Keratinocyte (primary cell): Measurements from ENCODE around the gene UPK3B. TPM values are rescaled to one million over a fixed set of nuclear protein-coding genes. Genes with fewer than 3 reads are reported as not detected.
A peak's percentile ranks its signal among the peaks of the same experiment; 100 is the strongest.
"Not testable (repeated sequence)": the region's sequence is repeated elsewhere in the genome, so short reads cannot be mapped to it uniquely, and the experiment has no call there.

ENCODE experiments used
- DNase-seq: peaks from one replicate; pipeline ENCODE4 v3.0.0-alpha.2; 2011; ENCODE audit warnings: low read depth, missing footprints, low spot score
- FAIRE-seq: peaks from 2 replicates; lab custom pipeline; 2011; peaks lifted over from hg19 to GRCh38; lab: Jason Lieb, UNC
- H2AFZ ChIP-seq: 2 replicates; pipeline ENCODE4 v1.6.0; 2012; ENCODE audit warnings: low read length, control low read depth, inconsistent platforms; ENCODE audit not compliant: control insufficient read depth
- H3K27ac ChIP-seq: 2 replicates; pipeline ENCODE4 v1.5.1; 2011; ENCODE audit warnings: low read length; ENCODE audit not compliant: control insufficient read depth, insufficient read depth
- H3K27me3 ChIP-seq: 3 replicates; pipeline ENCODE4 v1.6.0; 2011; ENCODE audit warnings: low read length; ENCODE audit not compliant: control insufficient read depth, insufficient read depth; ENCODE audit errors: extremely low read depth
- H3K36me3 ChIP-seq, 2 experiments: 2 replicates in 1 of 2; 3 replicates in 1 of 2; pipeline ENCODE4 v1.5.1; 2011; ENCODE audit warnings: low read length in 2 of 2, mild to moderate bottlenecking in 1 of 2; ENCODE audit not compliant: control insufficient read depth in 2 of 2, insufficient read depth in 2 of 2; ENCODE audit errors: extremely low read depth in 1 of 2
- H3K4me1 ChIP-seq: 3 replicates; pipeline ENCODE4 v1.5.1; 2011; ENCODE audit warnings: low read length; ENCODE audit not compliant: control insufficient read depth, insufficient read depth; ENCODE audit errors: extremely low read depth
- H3K4me2 ChIP-seq: 3 replicates; pipeline ENCODE4 v1.6.0; 2011; ENCODE audit warnings: low read depth, low read length; ENCODE audit not compliant: control insufficient read depth, insufficient read depth; ENCODE audit errors: extremely low read depth
- H3K4me3 ChIP-seq, 3 experiments: fragments of 200-600 bp in 1 of 3; sonication (generic) in 1 of 3; 2 replicates in 2 of 3; 3 replicates in 1 of 3; pipeline ENCODE4 v1.5.1; 2011 to 2016; ENCODE audit warnings: low read length in 3 of 3, mild to moderate bottlenecking in 3 of 3, control low read depth in 2 of 3, inconsistent platforms in 1 of 3, low read depth in 1 of 3, mixed read lengths in 1 of 3, mixed run types in 1 of 3, moderate library complexity in 1 of 3; ENCODE audit not compliant: control insufficient read depth in 2 of 3, insufficient read depth in 2 of 3; ENCODE audit errors: extremely low read depth in 1 of 3
- H3K79me2 ChIP-seq: 2 replicates; pipeline ENCODE4 v1.6.0; 2012; ENCODE audit warnings: low read length; ENCODE audit not compliant: control insufficient read depth, insufficient read depth
- H3K9ac ChIP-seq: 3 replicates; pipeline ENCODE4 v1.6.0; 2011; ENCODE audit warnings: low read length; ENCODE audit not compliant: control insufficient read depth, insufficient read depth; ENCODE audit errors: extremely low read depth
- H3K9me1 ChIP-seq: 3 replicates; pipeline ENCODE4 v1.6.0; 2011; ENCODE audit warnings: low read length; ENCODE audit not compliant: control insufficient read depth, insufficient read depth; ENCODE audit errors: extremely low read depth
- H3K9me3 ChIP-seq: 2 replicates; pipeline ENCODE4 v1.5.1; 2012; ENCODE audit warnings: low read depth, low read length; ENCODE audit not compliant: control insufficient read depth
- H4K20me1 ChIP-seq: 3 replicates; pipeline ENCODE4 v1.6.0; 2011; ENCODE audit warnings: low read length; ENCODE audit not compliant: control insufficient read depth, insufficient read depth; ENCODE audit errors: extremely low read depth
- dilution Hi-C: fragments of 300-500 bp; cut with MboI; formaldehyde crosslinking; loops from one replicate; pipeline ENCODE4 v1.7.0; 2020; ENCODE audit warnings: low sequenced_read_pairs; ENCODE audit not compliant: extremely low pct_ligation_motif_present
- polyA plus RNA-seq, 5 experiments: library from polyadenylated mRNA; depleted of rRNA in 3 of 5; stranded (reverse) in 3 of 5; stranded (forward) in 1 of 5; unstranded in 1 of 5; fragments of >200 nt; gene quantifications; 1 replicate in 1 of 5; 2 replicates in 3 of 5; 3 replicates in 1 of 5; pipeline versions ENCODE4 v1.2.1 to v1.2.3, GENCODE V29; 2011 to 2012; ENCODE audit warnings: missing spikeins in 2 of 5, low read depth in 1 of 5, low replicate concordance in 1 of 5

The UPK3B gene
- polyA plus RNA-seq, 1 donor (not counting 4 experiments of a cell fraction or from before 2014, with no cell fraction given), result 2.6 TPM

DNA sequence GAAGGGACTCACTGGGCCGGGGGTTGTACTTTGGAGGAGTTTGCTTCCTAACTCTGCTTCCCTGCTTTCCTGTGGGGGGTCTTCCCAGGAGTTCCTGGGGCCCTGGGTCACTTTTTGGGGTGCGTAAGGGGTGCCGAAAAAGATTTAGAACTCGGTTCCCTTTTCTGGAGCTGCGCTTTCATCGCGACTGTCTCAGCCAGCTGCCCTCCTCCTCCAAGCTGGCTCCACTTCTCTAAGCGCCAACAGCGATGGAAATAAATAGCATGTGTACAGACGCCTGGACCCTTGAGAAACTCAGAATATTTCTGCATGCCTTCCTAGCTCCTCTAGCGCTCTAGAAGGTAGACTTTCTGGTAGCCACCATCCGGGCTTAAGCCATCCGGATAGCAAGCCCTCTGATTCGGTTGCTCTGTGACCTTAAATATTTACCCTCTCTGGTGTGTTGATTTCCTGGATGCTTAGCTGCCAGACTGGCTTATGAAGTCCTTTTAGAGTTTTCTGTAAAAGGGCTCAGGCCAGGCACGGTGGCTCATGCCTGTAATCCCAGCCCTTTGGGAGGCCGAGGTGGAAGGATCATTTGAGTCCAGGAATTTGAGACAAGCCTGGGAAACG is 48.0 kb upstream of the UPK3B start:
- H3K4me1 ChIP-seq, H3K4me3 ChIP-seq, FAIRE-seq, H3K9me1 ChIP-seq, H2AFZ ChIP-seq, dilution Hi-C loops, H3K27me3 ChIP-seq, H3K27ac ChIP-seq, DNase-seq, H4K20me1 ChIP-seq, H3K9me3 ChIP-seq, H3K9ac ChIP-seq, H3K4me2 ChIP-seq, H3K36me3 ChIP-seq: not testable (repeated sequence)
- H3K79me2 ChIP-seq, result peaks cover 13% of the 10 kb centered on the region

DNA sequence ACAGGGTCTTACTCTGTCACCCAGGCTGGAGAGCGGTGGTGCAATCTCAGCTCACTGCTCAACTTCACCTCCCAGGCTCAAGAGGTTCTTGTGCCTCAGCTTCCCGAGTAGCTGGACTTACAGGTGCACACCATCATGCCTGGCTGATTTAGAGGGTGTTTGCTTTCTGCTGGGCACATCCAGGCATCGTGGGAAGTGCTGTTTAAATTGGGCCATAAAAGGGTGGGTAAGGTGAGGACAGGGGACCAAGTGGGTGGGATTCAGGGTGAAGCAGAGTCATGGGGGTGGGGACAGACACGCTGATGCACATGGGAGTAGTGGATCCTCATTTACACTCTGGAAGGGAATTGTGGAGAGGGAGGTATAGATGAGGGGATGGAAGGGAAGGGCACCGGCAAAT is 45.4 kb upstream of the UPK3B start:
- dilution Hi-C loops, H4K20me1 ChIP-seq, H3K36me3 ChIP-seq, H3K27me3 ChIP-seq, H3K9me1 ChIP-seq, H3K4me2 ChIP-seq, H3K4me3 ChIP-seq, FAIRE-seq, H2AFZ ChIP-seq, H3K9ac ChIP-seq, H3K9me3 ChIP-seq, H3K4me1 ChIP-seq, DNase-seq, H3K27ac ChIP-seq: not testable (repeated sequence)
- peaks cover 18% of the 10 kb centered on the region for H3K79me2 ChIP-seq

DNA sequence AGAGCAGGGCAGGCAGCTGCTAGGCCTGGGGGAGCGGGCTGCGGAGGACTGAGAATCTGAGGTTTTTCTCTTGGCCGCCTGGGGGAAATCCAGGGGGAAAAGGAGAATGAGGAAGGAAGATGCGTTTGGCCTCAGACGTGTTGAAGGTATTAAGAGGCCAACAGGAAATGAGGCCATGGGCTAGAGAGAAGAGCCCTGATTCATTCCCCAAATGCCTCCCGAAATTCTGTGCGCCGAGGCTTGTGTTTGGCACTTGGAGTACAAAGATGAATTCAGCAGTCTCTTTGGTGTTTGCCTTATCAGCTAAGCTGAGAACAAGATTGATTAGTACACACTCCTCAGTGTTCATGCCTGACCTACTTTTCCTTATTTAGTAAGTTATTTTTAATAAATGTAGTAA is 44.4 kb upstream of the UPK3B start:
- FAIRE-seq, result peak; percentile 90
- H3K9me1 ChIP-seq, H4K20me1 ChIP-seq, H3K36me3 ChIP-seq, H3K9ac ChIP-seq, H3K4me2 ChIP-seq, H2AFZ ChIP-seq, H3K27ac ChIP-seq, H3K4me3 ChIP-seq, dilution Hi-C loops, H3K9me3 ChIP-seq, H3K4me1 ChIP-seq, H3K27me3 ChIP-seq, DNase-seq: not testable (repeated sequence)
- H3K79me2 ChIP-seq, result peaks cover 20% of the 10 kb centered on the region

DNA sequence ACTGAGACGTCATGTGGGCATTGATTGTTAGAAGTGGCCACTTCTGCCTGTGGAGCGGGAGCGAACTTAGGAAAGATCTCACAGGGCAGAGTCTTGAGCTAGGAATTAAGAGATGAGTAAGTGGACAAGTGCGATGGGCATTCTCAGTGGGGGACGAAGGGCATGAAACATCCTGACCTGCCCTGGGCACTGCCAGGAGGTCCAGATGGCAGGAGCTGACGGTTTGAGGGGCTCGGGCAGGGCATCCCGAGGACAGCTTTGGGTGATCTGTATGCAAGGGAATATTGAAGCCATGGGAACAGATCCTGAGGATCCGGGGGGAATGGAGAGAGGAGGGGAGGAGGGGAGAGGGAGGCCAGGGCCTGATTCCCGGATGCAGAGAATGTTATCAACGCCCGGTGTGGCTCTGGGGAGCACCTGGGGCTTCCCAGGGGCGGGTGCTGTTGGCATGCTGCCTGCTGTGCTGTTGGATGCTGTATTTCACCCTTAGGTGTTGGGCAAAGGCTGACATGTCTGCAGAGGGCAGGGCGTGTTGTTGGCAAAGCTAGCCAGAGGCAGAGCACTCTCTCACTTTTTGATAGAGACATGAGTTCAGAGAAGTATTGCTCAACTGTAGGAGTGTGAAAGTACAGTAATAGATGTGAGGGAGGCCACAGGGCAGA is 42.5 kb upstream of the UPK3B start:
- peak overlapping the region; percentile 69 for H3K27ac ChIP-seq
- H4K20me1 ChIP-seq, H3K36me3 ChIP-seq, H3K4me3 ChIP-seq, H3K27me3 ChIP-seq, H3K9me3 ChIP-seq, H2AFZ ChIP-seq, DNase-seq, dilution Hi-C loops, H3K9me1 ChIP-seq, H3K4me1 ChIP-seq: not testable (repeated sequence)
- H3K4me2 ChIP-seq, result peak overlapping the region; percentile 32
- peak; percentile 95 for FAIRE-seq
- peak overlapping the region; percentile 62 for H3K9ac ChIP-seq
- peaks cover 20% of the 10 kb centered on the region for H3K79me2 ChIP-seq

DNA sequence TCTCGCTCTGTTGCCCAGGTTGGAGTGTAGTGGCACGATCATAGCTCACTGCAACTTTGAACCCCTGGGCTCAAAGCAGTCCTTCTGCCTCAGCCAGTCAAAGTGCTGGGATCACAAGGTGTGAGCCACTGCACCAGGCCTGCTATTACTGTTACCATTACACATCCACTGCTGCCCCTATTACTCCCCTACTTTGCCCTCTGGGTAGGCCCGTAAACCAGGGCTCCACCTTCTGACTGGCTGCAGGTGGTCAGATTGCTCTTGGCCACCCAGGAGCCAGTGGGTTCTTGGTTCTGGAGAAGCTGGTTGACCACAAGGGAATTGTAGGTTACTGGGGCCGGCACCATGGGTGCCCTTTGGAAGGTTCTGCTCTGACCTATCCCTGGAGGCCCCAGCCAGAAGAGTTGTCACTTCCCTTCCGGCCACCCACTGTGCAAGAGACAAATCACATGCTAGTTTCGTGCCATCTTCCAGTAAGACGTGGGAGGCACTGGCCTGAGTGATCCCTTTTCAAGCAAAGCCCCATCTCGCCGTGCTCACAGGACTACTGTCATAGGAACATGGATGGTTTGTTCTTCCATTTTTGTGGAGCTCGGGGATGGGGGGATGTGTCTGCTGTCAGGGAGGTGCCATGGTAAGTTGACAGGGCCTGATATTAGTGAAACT is 38.7 kb upstream of the UPK3B start:
- H3K27ac ChIP-seq, FAIRE-seq, H3K9me3 ChIP-seq, H3K4me3 ChIP-seq, H3K36me3 ChIP-seq, H3K9me1 ChIP-seq, H3K9ac ChIP-seq, H3K4me2 ChIP-seq, H2AFZ ChIP-seq, H4K20me1 ChIP-seq, H3K27me3 ChIP-seq, DNase-seq, H3K79me2 ChIP-seq, dilution Hi-C loops: not testable (repeated sequence)
- peaks cover 11% of the 10 kb centered on the region for H3K4me1 ChIP-seq
